ENCODE data around the gene SPINK13.

DNA sequence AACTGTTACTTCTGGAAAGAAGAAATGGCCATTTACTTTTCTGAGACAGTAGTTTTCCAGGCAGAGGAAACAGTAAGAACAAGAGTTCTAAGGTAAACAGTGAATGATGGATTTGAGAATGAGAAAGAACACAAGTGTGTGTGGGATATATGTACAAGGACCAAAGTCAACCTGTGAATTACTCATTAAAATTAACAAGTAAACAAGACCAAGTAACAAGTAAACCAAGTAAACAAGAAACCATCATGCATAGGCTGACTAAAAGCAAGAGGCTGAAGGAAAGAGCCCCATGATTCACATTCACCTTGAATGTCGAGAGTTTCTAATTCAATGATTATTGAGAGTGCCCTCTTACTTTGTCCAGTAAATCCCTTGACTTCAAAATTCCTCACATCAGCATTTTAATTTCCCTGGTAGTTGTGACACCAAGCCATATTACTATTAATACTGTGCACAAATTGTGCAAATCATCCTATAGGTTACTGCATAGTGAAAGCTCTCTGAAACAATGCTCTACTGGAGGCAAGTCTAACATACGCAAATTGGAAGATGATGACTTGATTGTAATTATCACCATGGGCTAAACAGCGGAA is 40.1 kb upstream of the SPINK13 start:
- TF ChIP-seq, protein P1, sequence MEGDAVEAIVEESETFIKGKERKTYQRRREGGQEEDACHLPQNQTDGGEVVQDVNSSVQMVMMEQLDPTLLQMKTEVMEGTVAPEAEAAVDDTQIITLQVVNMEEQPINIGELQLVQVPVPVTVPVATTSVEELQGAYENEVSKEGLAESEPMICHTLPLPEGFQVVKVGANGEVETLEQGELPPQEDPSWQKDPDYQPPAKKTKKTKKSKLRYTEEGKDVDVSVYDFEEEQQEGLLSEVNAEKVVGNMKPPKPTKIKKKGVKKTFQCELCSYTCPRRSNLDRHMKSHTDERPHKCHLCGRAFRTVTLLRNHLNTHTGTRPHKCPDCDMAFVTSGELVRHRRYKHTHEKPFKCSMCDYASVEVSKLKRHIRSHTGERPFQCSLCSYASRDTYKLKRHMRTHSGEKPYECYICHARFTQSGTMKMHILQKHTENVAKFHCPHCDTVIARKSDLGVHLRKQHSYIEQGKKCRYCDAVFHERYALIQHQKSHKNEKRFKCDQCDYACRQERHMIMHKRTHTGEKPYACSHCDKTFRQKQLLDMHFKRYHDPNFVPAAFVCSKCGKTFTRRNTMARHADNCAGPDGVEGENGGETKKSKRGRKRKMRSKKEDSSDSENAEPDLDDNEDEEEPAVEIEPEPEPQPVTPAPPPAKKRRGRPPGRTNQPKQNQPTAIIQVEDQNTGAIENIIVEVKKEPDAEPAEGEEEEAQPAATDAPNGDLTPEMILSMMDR (IDR thresholded peaks at IDR 0.05; ENCODE audit: low read length): no peak
- no peak for TF ChIP-seq EZH2phosphoT487 (IDR thresholded peaks at IDR 0.05; ENCODE audit: low read length)
- no peak for TF ChIP-seq EZH2 (optimal IDR thresholded peaks at IDR 0.05; ENCODE audit: low read depth, low read length)

Measured in MM.1S (cell line).